Ishikawa (cell line): ENCODE results near the gene MCF2L.

ENCODE experiments used
- CEBPB ChIP-seq: IDR thresholded peaks from 2 replicates; pipeline ENCODE4 v1.6.1; 2012
- CREB1 ChIP-seq: IDR thresholded peaks from 2 replicates; pipeline ENCODE4 v1.6.1; 2012; ENCODE audit warnings: low read depth
- EGR1 ChIP-seq: IDR thresholded peaks from 2 replicates; pipeline ENCODE4 v1.6.1; 2012
- EP300 ChIP-seq: IDR thresholded peaks from 2 replicates; pipeline ENCODE4 v1.6.1; 2012; ENCODE audit warnings: borderline replicate concordance
- FOXM1 ChIP-seq: IDR thresholded peaks from 2 replicates; pipeline ENCODE4 v1.6.1; 2012; ENCODE audit warnings: low read depth, borderline replicate concordance
- NFIC ChIP-seq: IDR thresholded peaks from 2 replicates; pipeline ENCODE4 v1.6.1; 2012
- RAD21 ChIP-seq: IDR thresholded peaks from 2 replicates; pipeline ENCODE4 v1.6.1; 2012; ENCODE audit warnings: low read depth
- TAF1 ChIP-seq: IDR thresholded peaks from 2 replicates; pipeline ENCODE4 v1.6.1; 2012; ENCODE audit warnings: low read depth, mild to moderate bottlenecking
- TCF12 ChIP-seq: IDR thresholded peaks from 2 replicates; pipeline ENCODE4 v1.6.1; 2012; ENCODE audit warnings: low read depth
- TEAD4 ChIP-seq: IDR thresholded peaks from 2 replicates; pipeline ENCODE4 v1.6.1; 2012
- USF1 ChIP-seq: IDR thresholded peaks from 2 replicates; pipeline ENCODE4 v1.6.1; 2012
- YY1 ChIP-seq: IDR thresholded peaks from 2 replicates; pipeline ENCODE4 v1.6.1; 2012; ENCODE audit warnings: low read depth
- ZBTB7A ChIP-seq: IDR thresholded peaks from 2 replicates; pipeline ENCODE4 v1.6.1; 2012; ENCODE audit warnings: low read depth
- TF ChIP-seq, protein P1 (sequence below): IDR thresholded peaks from 2 replicates; pipeline ENCODE4 v1.6.1; 2012
- TF ChIP-seq, protein P2 (sequence below): IDR thresholded peaks from 2 replicates; pipeline ENCODE4 v1.6.1; 2012; ENCODE audit warnings: low read depth, mild to moderate bottlenecking

MCF2L gene

DNA sequence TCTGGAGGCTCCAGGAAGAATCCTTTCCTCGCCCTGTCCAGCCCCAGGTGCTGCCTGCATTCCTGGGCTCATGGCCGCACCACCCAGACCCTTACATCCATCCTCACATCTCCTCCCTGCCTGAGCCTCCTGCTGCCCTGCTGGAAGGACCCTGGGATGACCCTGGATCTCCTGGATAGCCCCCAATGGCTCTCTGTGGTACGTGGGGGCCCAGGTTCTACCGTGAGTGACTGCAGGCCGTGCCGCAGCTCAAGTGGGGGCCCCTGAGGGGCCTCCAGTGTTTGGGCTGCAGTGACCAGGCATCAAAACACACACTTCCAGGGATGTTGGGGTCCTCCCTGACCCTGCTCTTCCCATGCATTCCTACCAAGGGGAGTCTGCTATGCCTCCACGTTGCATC is 8.3 kb upstream of the MCF2L start:
- TF ChIP-seq NFIC (no peak), CREB1 (no peak), ZBTB7A (no peak), TAF1 (no peak)

GRCh38 chr13:112961457-112962369 is 7.3 kb upstream of the MCF2L start:
- TF ChIP-seq CREB1 (no peak), TEAD4 (no peak), NFIC (no peak), RAD21 (no peak), YY1 (no peak), TAF1 (no peak), CEBPB (no peak), TCF12 (no peak), FOXM1 (no peak), EGR1 (no peak), EP300 (no peak)
- TF ChIP-seq, protein P1, sequence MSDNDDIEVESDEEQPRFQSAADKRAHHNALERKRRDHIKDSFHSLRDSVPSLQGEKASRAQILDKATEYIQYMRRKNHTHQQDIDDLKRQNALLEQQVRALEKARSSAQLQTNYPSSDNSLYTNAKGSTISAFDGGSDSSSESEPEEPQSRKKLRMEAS, result no peak
- TF ChIP-seq, protein P2, sequence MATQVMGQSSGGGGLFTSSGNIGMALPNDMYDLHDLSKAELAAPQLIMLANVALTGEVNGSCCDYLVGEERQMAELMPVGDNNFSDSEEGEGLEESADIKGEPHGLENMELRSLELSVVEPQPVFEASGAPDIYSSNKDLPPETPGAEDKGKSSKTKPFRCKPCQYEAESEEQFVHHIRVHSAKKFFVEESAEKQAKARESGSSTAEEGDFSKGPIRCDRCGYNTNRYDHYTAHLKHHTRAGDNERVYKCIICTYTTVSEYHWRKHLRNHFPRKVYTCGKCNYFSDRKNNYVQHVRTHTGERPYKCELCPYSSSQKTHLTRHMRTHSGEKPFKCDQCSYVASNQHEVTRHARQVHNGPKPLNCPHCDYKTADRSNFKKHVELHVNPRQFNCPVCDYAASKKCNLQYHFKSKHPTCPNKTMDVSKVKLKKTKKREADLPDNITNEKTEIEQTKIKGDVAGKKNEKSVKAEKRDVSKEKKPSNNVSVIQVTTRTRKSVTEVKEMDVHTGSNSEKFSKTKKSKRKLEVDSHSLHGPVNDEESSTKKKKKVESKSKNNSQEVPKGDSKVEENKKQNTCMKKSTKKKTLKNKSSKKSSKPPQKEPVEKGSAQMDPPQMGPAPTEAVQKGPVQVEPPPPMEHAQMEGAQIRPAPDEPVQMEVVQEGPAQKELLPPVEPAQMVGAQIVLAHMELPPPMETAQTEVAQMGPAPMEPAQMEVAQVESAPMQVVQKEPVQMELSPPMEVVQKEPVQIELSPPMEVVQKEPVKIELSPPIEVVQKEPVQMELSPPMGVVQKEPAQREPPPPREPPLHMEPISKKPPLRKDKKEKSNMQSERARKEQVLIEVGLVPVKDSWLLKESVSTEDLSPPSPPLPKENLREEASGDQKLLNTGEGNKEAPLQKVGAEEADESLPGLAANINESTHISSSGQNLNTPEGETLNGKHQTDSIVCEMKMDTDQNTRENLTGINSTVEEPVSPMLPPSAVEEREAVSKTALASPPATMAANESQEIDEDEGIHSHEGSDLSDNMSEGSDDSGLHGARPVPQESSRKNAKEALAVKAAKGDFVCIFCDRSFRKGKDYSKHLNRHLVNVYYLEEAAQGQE, result no peak

DNA sequence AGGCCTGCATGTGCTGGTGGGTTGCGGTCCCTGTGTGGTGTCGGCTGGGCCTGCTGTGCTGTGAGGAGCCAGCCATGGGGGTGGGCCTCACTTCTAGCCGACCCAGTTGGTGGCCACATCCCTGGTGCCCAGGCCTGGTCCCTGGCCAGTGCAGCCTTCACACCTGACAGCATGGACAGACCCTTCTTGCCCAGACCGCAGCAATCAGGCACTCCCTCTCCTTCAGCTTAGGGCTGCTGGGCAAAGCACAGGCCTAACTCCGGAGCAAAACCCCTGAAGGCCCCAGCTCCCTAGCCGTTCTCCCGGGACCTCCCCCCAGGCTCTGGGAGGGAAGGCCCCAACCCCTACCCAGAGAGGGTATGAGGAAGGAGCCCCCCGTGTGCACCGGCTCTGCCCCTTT is 6.6 kb upstream of the MCF2L start:
- TF ChIP-seq RAD21, result no peak
- TF ChIP-seq EGR1, result no peak
- no peak for TF ChIP-seq ZBTB7A
- no peak for TF ChIP-seq EP300

GRCh38 chr13:112962911-112963625 is 5.9 kb upstream of the MCF2L start:
- no peak for TF ChIP-seq TEAD4
- no peak for TF ChIP-seq CEBPB
- TF ChIP-seq TCF12, result no peak

DNA sequence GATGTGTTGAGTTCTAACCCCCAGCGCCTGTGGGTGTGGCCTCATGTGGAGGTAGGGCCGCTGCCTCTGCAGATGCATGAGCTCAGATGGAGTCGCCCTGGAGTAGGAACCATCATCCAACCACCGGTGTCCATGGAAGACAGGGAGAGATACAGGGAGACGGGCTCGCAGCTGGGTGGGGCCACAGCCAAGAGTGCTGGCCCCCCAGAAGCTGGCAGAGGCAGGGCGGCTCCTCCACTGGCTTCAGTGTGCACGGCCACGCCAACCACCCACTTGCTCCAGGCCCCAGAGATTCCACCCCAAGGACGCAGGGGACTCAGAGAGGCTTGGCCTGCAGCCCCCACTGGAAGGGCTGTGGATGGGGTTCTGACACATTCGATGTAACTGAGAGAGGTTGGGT is 5.4 kb upstream of the MCF2L start:
- no peak for TF ChIP-seq USF1
- TF ChIP-seq NFIC, result no peak
- no peak for TF ChIP-seq EGR1
- TF ChIP-seq FOXM1, result no peak
- no peak for TF ChIP-seq TCF12
- no peak for TF ChIP-seq EP300
- TF ChIP-seq TAF1, result no peak
- TF ChIP-seq ZBTB7A, result no peak
- TF ChIP-seq RAD21, result no peak
- TF ChIP-seq, protein P2, result no peak
- TF ChIP-seq CREB1, result no peak

- TF ChIP-seq FOXM1 (no peak), TCF12 (no peak), YY1 (no peak), ZBTB7A (no peak), CREB1 (no peak), RAD21 (no peak), TEAD4 (no peak), NFIC (no peak), CEBPB (no peak), TAF1 (no peak), USF1 (no peak), EGR1 (no peak)
- TF ChIP-seq, protein P2, result no peak
Observed at GRCh38 chr13:112964971-112965492, 4.0 kb upstream of the MCF2L start.
